GM18499 (cell line): ENCODE results near the gene DAPK2.

Experiments
- ATAC-seq: cut with Tn5 transposase; IDR thresholded peaks from one replicate; pipeline ENCODE4 v1.9.1; 2021; ENCODE audit warnings: moderate number of reproducible peaks; ENCODE audit not compliant: insufficient read depth, unreplicated experiment

Gene DAPK2

DNA sequence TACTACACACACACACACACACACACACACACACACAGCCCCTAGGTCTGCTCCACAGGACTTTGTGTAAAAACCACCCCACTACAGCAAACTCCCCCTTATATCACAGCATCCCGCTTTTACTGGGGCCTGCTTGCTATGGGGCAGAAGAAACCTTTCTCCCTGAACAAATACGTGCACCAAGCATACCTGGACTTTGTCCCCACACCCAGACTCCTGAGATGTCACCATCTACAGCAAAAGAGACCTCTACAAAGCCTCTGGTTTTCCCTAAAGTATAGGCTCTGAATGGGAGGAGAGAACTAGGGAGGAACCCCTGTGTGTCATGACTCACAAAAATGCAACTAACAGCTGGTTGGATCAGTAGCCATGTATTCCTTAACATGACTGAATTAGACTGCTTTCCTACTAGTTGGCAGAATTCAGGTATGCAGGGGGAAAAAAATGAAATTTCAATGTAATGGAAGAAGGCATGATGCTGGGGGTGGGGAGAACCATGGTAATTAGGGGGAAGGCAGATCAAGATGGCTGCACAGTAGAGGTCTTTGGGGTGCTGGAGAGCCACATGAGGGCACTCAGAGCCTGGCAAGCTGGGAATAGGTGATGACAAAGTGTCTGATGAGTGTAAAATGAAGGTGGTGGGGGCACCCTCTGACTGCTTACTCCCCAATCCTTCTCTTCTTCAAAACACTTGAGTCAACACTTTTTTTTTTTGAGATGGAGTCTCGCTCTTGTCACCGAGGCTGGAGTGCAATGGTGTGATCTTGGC lies 45.9 kb downstream of the DAPK2 start:
- no peak for ATAC-seq

DNA sequence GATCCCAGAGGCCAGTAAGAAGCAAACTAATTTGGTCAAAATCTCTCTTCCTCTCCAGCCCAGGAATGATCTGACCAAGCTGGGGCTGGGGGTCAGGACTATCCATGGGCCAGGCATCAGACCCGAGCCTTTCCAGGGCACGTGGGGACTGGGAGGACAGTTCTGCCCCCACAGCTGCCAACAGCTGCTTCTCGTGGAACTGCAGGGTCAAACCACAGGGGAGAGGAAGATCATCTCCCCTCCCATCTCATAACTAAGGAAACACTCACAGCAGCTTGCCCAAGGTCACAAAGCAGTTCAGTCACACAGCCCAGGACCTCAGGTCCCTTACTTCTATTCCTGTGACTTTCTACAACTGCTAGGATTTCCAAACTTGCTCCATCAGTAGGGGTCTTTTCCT lies 47.1 kb downstream of the DAPK2 start:
- ATAC-seq = no peak

DNA sequence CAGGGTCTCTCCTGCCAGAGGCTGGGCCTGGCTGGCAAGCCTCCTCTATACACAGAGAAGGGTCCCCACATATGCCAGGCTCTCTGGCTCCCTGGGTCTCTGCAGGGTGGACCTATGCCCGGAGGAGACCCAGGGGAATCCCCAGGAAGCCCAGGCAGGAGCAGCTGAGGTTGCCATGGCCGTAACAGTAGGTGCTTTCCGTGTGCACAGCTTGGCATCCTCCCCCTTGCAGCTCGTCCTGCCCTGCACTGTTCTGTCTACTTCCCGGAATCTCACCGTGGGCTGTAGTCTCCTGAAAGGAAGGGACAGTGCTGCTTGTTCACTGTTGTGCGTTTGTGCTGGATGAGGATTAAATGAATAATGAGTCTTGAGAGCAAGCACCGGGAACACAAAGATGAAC lies 47.8 kb downstream of the DAPK2 start:
- no peak for ATAC-seq

DNA sequence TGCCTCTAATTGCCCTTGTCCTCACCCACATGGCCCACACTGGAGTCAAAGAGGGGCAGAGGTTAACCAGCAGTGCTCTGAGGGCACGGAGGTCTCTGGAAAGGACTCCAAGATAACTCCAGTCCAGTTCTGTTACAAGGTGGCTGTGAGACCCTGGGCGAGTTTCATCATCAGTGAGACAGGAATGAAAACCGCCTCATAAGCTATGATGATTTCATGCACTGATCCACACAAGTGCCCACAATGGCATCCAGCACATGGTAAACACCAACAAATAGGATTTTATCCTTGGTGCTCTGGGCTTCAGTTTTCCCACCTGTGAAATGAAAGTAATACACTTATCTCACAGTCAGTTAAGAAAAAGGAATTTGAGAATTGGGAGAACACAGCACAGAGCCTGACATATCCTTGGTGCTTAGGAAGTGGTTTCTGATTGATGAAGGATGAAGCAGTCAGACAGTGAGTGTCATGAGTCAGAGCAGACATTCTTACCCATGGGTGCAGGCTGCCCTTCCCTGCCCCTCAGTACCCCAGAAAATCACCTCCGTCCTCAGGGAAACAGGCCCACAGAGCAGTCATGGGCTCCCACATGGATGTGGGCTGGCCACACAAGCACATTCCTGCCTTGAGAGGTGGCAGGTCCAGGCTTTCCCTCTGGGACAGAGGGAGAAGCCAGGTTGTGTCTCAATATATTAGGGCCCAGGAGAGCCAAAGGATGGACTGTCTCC lies 48.4 kb downstream of the DAPK2 start:
- no peak for ATAC-seq

DNA sequence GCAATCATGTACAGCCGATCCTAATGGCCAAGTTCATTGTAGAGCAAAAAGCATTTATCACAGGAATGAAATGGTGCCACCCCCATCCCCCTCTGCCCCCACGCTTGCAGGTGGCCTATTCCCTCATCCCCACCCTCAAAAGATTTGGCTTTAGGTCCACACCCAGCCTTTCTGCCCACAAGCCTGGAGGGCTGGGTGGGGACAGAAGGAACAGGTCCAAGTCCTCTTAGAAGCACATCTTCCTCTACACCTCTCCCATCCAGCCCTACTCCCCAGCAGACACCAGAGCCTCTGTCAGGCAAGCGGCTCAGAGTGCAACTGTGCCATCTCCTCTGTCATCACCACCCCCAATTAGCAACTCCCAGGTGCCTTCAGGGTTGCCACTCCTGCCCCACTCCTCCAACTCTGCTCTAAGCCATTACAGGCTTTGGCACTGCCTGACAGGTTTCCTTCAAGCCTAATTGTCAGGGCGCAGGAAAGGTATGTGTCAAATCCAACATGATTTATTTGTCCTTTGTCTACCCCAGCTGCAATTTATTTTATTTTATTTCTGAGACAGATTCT lies 49.4 kb downstream of the DAPK2 start:
- ATAC-seq = no peak

DNA sequence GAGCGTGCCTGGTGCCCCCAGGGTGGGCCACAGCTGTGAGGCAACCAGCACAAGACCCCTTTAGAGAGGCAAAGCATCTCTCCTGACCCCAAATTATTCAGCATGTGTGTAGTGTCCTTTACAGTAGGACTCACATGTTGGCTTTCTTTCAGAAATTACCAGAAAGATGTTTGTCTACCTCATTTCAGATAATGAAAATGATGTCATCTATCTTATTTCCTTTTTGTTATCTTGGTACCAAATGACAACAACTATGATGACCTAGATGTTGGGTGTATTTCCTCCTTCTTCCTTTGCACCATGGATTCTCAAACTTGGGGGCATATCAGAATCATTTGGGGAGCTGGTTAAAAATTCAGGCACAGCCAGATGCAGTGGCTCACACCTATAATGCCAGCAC lies 50.5 kb downstream of the DAPK2 start:
- ATAC-seq = no peak

DNA sequence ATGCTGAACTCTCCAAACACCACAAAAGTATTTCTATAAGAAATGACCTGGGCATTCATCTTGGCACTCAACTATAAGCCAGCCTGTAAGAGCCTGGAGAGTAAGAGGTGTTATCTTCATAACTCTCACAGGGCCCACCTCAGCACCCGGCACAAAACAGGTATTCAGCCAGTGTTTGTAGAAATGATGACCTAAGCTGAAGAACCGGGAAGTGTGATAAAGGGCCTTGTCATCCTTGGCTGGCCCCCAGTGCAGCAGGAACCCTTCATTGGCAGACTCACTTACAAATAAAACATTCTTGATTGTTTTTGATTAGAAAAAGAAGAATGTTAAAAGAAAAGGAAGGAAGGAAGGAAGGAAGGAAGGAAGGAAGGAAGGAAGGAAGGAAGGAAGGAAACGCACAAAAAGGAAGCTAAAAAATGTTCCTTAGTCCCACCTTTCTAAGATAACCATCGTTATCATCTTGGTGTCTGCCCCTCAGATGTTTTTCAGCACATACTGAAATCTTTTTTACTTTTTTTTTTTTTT lies 52.1 kb downstream of the DAPK2 start:
- ATAC-seq = no peak

DNA sequence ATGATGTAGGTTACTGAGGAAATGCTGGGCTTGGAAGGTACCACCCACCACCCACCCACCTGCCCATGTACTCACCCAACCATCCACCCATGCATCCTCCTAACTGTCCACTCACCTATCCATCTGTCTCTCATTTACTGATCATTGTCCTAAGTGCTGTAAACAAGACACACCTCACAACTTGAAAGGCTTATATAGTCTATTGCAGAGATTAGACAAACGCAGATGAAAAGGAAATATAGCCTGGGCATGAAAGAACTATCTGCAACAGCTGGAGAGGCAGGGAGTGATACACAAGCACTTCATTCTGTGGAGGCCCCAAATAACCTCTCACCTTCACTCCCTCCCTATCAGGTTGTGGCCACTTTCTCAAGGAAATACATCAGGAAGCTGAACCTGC lies 54.0 kb downstream of the DAPK2 start:
- ATAC-seq = no peak

DNA sequence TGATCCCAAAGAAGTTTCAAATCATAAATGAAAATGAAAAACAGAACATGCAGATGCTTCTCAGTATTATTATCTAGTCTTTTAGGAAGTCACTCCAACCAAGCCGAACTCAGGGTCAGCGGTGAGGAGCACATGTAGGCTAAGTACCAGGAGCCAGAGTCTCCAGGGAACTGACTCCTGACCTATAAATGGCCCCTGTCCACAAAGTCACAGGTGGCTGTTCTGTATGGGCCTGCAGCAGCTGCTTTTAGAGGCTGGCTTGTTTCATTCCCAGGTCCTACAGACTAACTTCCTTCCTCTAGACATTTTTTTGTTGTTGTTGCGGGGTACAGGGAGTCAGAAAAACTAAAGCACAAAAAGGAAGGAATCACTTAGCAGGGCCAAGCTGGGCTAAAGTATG lies 54.6 kb downstream of the DAPK2 start:
- ATAC-seq = no peak

DNA sequence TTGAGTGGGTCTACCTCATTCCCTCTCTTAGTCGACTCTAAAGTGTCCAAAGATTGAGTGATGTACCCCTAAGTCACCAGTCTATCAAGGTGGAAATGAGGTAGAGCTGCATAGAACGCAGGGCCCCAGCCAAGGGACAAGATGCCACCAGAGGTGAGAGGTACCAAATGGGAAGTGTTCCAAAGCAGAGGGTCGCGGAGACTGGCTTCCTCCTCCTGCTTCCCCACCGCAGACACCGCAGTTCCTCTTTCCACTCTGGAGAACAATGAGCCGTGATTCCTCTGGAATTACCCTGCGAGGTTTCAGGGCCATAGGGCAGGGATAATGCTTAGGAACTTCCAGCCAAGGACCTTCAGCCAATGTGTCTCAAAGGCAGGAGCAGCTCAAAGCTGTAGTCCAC lies 55.8 kb downstream of the DAPK2 start:
- no peak for ATAC-seq

DNA sequence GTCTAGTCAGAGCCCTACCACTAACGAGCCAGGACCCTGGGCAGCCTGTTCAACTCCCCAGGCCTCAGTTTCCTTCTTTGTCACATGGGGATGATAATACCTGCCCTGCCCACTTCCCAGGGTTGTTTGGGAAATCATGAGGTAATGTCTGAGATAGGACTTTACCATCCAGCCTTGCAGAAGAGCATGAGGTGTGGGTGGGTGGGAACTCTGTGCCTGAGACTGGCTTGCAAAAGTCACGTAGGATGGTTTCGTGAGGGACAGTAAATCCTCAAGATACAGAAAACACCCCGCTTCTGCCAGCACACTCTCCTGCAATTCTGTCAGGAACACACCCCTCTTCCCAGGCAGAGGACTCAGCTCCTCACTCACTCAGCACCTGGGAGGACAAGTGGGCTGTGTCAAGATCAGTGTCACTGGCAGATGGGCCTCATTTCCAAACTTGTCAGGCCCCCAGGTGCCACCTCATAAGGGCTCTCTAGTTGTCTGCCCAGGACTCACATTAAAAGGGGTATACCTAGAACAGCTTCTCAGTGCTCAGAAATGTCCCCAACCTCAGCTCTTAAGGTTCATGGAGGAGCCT lies 58.4 kb downstream of the DAPK2 start:
- no peak for ATAC-seq

DNA sequence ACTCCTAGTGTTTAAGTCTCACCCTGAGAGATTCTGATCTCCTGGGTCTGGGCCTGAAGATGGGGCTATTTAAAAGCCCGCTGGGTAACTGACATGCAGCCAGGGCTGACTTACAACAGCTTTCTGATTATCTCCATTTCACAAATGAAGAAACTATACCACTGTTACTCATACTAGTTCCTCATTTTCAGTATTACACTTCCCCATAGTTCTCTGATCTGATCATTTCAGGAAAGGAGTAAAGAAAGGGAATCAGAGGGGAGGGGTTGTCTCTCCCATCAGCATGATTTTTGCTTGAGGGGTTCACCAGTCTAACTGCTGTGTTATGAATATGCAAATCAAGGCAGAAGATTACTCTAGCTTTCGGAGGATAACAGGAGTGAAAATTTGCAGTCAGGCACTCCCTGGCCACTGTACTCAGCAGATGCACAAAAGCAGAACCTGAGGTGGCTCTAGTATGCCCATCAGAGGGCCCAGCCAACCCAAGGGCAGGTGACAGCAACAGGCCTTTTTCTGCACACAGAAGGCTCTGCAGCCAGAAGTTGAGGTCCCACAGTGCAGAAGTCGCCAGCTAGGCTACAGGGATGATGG lies 59.4 kb downstream of the DAPK2 start:
- ATAC-seq = peak; percentile 54

DNA sequence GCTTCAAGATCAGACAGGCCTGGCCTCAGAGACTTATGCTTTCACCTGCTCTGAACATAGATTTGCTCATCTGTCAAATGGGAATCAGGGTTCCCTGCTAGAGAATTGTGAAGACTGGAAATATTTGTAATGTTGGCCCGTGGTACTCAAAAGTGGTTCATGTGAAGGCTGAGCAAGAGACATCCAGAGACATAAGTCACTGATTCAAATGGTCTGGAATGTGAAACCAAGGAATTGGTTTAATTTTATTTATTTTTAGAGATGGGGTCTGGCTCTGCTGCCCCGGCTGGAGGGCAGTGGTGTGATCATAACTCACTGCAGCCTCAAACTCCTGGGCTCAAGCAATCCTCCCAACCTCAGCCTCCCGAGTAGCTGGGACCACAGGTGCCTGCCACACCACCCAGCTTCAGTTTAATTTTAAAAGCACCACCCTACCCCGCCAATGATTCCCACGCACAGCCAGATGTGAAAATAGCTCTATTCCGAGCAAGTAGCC lies 60.1 kb downstream of the DAPK2 start:
- no peak for ATAC-seq

DNA sequence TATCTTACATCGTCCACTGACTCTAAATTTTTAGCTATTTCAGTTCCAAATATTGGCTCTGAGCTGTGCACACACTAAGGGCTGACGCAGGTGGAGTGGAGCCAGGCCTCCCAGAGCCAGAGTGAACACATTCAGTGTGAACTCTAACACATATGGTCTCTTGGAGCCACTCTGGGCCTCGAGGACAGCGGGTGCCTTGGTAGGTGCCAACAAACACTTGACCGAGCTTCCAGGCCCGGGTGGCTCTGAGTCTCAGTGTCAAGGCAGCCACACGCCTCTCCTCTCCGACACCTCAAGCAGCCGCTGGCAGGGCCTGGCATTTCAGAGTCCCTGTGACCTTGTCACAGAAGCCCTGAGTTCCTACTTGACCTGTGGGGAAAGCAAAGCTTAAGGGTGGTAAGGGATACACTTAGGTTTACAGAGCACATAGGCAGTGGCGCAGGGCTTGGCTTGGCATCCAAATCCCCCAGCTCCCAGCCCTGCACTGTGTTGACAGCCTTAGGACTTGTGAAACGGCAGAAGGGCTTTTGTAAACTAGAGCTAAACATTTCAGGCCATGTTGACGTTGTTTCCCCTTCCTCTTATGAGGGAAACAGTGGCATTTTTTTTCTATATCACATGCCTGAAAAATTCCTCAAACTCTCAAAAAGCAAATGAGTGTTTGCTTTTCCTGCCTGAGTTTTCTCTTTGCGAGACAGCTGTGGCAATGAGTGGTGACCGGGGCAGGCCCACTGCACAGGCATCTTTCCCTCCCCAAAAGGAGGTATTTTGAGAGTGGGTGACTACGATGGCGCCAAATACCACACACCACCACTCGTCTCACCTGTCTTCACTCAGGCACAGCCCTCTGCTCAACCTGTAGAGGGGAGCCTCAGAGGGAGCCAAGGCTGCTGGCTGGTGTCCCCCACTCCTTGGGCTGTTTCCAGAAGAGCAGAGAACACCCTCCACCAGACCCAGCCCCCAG lies 60.8 kb downstream of the DAPK2 start:
- no peak for ATAC-seq

DNA sequence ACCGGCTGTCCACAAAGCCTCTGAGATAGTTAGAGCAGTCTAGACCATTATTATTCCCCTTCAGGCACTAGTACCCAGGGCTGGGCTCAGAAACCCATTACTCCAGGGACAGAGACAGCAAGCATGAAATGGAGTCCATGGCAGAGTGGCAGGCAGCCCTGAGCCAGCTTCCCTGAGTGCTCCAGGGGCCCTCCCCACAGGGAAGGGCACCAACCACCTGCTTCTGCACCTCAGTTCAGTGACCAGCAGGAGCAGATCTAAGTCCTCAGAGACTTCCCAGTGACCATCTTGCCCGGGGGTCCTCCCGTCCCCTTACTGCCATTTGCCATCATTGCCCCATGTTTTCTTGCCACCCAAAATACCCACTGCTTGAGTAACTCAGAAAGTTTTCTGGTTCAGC lies 62.0 kb downstream of the DAPK2 start:
- no peak for ATAC-seq

DNA sequence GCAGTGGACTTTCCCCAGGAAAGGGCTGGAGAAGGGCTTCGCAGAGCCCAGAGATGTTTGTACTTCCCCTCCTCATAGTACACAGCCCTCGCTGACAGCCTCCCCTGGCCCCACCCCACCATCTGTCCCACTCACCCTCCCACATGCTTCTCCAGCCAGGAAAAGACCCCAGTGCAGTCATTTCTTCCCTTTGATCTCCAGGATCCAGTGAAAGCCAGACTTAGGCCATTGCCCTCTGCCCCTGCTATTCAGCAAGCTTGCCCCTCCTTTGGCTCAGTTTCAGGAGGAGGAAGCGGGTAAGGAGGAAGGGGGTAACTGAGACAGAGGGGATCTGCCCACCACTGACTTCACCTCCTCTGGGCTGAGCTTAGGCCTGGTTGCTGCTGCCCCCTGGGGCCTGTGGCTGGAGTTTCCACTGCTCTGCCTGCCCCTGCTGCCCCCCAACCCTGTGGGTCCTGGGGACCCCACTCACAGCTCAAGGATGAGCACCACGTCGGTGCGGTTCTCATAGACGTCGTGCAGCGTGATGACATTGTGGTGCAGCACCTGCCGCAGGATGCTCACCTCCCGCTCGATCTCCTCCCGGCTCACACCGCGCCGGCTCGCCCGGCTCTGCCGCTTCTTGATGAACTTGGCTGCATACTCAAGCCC lies 63.1 kb downstream of the DAPK2 start:
- ATAC-seq = no peak

DNA sequence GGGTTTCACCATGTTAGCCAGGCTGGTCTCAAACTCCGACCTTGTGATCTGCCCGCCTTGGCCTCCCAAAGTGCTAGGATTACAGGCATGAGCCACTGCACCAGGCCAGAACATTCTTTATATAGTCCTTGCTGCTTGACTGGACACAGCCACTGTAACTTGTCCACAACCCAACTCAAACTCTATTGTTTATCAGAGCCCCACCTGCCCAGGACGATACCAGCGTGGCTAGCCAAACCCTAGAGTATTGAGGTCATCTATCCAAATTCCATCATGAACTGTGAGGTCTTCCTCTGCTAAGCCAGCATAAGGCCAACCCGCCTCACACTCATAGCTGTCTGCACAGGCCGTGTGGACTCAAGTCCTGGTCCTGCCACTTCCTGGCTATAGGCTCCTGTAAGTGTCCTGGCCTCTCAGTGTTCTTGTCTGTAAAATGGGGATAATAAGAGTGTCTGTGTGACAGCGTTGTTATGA lies 63.9 kb downstream of the DAPK2 start:
- ATAC-seq = no peak

DNA sequence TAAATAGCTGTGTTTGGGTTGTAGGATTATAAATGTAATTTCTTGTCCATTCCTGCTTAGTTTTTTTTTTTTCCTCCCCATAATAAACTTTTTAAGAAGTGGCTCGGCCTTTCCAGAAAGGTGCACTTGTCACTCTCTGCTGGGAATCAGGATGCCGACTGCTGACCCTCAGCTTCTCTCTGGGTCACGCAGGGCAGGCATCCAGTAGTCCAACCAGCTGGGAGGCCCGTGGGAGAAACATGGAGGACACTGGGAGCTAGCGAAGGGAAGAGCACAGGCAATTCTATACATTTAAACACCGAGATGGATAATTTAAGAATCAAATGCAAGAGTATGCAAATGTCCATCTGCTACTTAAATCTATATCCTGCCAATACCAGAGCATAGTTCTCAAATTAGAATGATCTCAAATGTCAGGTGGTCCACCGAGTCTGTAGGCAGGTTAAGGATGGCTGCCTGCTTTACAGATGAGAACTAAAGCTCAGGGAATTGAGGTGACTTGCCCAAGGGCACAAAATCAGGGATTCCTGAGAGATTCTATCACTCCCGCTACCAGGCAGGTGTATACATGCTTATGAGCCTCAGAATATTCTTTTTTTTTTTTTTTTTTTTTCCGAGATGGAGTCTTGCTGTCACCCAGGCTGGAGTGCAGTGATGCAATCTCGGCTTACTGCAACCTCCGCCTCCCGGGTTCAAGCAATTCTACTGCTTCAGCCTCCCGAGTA lies 64.5 kb downstream of the DAPK2 start:
- ATAC-seq = no peak
